Stimulated activated CD4-positive, alpha-beta T cell treated with anti-CD3 and anti-CD28 coated beads, TNF-alpha, amount 100 ng/mL, for 4 hours (primary cell): ENCODE data around the gene HPCAL1.

Experiments
- DNase-seq, 3 experiments: peaks; one replicate each; pipeline ENCODE4 v3.0.0-alpha.2; 2020; ENCODE audit warnings: low read depth in 3 of 3

Gene HPCAL1

DNA sequence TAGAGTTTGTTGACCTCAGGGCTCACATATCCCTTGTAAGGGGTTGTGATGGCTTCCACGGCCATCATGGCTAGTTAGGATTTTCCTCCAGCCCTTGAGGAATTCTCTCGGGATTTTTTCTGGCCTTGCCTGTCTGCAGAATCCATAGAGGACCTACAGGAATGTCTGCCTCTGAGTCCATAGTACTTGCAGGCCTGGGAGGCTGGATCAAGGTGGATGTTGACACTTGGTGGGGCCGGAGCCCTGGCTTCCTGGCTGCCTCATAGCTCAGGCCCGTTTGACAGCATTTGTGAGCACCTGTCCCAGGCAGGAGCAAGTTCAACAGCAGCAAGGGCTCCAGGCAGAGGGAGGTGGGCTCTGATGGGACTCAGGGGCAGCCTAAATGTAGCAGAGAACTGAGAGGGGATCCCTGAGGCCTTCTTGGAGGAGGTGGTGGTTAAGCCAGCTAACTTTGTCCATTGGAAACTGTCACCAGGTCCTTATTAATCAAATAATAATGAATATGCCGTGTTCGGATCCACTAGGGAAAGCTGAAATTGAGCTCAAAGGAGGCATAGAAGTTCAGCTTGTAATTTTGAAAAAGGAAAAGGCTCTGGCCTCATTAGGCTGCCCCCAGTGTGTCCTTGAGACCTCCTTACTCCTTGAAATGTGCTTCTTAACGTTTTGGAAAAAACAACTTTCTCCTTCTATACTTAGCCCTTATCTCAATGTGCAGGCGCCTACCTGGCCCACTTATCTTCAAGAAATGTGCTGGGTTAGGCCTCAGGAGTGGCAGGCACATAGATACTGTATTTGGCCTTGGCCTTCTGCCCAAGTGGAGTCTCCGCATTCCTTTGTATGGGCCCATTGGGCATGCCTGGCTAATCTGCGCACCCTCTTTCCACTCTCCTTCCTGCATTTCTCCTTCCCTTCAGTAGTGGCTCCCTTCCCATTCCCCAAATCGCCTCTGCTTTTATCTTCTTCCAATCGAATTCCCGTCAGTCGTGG, 66.9 kb downstream of the HPCAL1 start:
- DNase-seq = no peak

DNA sequence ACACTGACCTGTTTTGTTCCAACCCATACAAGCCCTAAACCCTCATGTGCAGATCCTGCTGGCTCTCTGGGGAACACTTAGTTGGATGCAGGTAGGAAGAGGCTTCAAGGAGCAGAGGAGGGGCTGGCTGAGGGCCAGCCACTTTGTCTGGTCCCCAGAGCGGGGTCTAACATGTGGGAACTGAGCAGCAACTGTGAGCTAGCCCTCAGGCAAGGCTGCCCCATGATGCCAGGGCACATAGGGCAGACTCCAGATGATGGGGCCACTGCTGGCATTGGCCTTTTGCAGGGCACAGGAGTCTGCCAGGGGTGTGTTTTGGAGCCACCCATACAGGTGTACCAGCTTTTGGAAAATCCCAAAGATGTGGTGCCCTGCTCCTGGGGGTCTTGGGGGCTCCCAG, 67.7 kb downstream of the HPCAL1 start:
- no peak for DNase-seq

DNA sequence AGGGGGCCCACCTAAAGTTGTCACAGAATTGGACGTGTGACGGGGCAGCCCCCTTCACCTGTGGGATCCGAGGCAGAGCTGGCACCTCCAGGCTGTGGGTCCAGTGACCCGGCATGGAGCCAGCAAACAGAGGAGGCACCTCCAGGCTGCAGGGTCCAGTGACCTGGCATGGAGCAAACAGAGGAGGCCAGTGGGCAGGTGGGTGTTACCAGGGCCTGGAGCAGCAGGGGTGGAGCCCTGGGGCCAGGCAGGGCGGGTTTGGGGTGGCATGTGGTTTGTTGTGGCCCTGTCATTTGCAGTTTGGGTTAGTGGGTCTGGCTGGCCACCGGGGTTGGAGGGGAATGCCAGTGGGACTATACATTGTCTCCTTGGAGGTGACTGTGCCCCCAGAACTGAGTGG, 68.2 kb downstream of the HPCAL1 start:
- DNase-seq = no peak

DNA sequence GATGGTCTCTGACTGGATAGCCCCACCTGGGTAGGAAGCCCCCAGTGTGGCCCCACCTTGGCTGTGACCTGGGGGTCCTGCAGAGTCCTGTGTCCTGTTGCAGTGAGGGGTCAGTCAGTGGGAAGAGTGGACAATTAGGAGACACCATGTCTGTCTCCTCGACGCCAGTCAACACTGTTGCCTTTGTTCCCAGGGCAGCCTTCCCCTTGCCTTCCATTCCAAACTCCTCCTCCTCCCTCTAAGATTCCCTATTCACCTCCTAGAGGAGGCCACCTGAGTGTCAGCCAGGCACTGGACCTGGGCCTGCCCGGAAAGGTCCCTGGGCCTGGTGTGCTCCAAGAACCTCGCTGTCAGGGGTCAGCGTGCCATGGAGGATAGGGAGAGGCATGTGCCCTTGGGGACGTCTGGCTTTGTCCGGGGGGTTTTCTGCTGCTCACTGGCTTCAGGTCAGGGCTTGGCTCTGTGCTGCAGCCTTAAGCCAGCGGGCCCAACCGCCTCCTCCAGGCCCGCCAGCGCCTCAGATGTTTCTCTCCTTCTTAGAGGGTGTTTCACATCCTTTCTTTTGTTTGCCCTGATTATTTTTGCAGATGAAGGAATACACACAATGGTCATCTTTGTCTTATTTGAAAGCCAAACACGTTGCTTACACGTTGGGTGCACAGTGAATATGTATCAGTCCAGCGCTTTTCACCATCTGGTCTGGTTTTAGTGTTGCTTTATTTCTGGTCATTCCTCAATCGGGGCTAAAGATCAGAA, 68.9 kb downstream of the HPCAL1 start:
- DNase-seq = no peak

DNA sequence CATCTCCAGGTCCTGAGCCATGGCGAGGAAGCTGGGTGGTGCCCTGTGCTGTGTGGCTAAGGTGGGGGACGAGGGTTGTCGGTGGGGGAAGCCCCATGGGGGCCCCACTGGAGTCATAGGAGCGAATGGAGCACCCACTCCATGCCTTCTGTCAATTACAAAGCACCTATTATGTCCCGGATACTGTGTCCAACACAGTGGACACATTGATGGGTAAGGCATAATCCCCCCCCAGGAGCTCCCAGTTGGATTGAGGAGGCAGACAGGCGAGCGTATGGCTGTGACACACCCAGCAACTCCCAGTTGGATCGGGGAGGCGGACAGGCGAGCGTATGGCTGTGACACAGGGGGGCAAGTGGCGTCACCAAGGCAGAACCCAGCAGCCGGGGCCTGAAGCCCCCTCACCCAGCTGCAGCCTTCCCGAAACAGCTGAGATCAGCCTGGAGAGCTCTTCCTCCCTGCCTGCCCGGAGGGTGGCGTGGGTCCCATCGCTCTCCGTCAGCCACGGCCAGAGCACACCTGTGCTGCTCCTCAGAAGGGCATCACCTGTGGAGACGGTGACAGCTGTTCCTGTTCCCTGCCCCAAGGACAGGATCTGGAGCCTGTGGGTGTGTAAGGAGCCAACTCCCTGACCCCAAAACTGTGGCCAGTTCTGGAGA, 69.6 kb downstream of the HPCAL1 start:
- no peak for DNase-seq

DNA sequence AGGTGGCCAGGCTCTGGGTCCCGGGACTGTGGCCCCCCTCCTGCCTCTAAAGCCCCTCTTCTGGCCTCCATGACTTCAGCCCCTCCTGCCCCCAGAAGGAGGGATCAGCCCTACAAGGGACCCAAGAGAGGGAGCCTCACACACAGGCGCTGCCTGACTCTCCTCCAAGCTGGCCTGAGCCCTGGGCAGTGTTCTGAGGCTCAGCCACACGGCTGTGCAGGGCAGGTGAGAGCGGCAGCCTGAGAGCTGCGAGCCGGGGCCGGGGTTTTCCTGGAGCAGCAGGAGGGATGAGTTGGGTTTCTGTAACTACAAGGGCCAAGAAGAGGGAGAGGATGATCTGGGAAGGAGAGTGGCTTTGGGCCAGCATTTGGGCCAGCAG, 70.1 kb downstream of the HPCAL1 start:
- no peak for DNase-seq

DNA sequence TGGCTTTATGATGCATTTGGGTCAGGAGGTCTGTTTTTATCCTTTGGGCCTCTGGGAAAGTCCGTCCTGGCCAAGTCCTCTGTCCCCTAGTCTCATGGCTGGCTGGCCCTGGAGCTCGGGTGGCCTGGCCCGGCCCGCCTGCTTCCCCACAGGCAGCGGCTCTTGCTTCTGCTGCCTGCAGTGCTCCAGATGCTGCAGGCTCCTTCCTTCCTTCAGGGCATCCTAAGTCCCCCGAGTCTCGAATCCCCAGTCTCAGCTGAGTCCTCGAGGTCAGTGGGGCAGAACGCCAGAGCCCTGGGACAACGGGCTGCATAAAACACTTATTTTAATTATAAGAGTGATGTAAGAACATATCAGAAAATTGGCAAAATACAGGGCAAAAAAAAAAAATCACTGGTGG, 71.2 kb downstream of the HPCAL1 start:
- DNase-seq = no peak

DNA sequence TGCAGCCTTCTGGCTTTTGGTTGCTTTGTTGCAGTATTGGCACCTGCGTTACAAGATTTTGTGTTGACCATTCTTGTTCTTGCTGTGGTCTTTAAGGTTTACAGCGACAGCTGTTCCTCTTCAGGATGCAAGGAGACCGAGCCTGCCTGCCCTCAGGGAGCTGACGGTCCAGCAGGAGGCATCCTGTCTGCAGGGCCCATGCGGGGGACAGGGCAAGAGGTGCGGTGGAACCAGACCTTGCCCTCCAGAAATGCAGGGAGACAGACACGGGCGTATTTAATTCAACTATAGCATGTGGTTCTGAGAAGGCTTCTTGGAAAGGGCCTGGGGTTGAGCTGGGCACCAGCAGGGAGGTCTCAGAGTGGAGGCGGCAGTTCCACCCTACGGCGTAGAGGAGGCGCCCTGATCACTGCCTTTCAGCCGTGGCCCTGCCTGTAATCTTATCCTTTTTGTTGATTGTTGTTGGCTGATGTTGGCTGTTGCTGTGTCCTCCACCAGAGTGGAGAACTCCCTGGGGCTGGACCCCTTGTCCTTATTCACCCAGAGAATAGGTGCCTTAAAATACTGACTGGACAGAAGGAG, 71.7 kb downstream of the HPCAL1 start:
- DNase-seq = no peak

DNA sequence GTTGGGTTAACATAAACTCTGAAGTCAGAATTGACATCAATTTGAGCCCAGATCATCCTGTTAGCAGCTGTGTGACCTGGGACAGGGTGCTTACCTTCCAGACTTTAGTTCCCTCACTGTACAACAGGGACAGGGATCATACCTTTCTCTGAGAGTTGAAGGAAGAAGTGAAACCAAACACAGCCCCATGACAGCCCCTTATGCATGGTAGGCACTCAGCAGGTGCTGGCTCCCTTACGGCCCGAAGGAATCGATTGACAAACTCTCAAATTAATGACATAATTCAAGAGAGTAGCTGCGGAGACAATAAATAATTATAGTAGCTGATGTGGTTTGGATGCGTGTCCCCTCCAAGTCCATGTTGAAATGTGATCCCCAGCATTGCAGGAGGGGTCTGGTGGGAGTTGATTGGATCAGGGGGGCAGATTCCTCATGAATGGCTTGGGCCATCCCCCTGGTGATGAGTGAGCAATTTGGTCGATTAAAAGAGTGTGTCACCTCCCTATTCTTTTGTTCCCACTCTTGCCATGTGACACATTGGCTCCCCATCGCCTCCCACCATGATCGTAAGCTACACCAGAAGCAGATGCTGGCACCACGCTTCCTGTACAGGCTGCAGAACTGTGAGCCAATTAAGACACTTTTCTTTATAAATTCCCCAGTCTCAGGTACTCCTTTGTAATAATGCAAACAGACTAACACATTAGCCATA, 73.0 kb downstream of the HPCAL1 start:
- peak in 1 of 3 experiments; percentile 14 for DNase-seq

DNA sequence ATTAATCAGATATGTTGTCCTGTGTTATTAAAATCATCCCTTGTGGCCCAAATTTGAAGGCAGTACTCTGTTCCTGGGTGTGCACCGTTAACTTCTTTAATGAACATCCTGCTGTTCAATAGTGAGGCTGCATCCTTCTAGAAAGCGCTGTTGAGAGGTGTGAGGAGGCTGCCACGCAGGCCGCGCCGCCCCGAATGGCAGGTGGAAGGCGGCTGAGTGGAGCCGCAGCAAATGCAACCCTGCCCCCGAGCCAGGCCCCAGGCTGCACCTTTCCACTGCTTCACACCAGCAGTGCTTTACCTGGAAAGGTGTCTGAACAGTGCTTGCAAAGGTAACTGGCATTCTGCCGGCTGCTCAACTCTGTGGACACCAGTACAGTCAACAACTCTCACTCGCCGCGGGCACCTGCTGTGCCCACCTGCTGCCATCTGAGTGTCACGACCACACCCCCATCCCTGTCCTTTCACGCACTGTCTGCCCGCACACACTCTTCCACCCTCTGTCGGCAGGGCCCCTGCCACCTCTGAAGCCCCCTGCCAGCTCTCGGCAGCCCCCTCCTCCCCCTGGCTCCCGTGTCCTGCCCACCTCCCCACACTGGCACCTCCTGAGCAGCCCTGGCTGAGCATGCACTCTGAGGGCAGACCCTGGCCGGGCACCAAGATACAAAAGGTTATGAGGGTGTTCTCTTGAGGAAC, 74.5 kb downstream of the HPCAL1 start:
- DNase-seq = no peak

DNA sequence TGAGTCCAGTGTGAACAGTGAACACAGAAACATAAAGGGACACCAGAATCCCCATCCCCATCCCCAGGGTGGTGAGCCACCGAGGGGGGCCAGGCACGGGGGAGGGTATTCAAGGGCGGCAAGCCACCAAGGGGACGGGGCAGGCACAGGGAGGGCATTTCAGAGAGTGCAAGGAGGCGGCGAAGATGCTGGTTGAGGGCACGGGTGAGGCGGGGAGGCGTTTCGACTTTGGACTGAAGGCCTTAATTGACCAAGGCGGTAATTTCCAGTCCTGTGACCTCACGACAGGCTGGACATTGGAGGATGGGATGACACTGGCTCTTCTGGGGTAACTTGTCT, 75.0 kb downstream of the HPCAL1 start:
- DNase-seq = no peak

DNA sequence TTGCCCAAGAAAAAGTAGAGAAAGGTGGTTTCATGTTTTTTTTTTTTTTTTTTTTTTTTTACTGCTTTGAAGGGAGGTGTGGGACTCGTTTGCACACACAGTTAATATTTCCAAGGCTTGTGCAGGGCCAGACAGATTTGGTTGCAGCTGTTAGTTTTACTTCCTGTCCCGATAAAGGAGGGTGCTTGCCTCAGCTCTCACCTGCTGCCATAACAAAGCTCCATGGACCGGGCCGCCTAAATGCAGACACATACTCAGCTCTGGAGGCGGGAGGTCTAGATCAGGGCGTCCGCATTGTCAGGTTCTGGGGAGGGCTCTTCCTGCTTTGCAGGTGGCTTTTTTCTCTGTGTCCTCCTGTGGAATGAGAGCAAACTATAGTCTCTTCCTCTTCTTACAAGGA, 75.5 kb downstream of the HPCAL1 start:
- DNase-seq = no peak

DNA sequence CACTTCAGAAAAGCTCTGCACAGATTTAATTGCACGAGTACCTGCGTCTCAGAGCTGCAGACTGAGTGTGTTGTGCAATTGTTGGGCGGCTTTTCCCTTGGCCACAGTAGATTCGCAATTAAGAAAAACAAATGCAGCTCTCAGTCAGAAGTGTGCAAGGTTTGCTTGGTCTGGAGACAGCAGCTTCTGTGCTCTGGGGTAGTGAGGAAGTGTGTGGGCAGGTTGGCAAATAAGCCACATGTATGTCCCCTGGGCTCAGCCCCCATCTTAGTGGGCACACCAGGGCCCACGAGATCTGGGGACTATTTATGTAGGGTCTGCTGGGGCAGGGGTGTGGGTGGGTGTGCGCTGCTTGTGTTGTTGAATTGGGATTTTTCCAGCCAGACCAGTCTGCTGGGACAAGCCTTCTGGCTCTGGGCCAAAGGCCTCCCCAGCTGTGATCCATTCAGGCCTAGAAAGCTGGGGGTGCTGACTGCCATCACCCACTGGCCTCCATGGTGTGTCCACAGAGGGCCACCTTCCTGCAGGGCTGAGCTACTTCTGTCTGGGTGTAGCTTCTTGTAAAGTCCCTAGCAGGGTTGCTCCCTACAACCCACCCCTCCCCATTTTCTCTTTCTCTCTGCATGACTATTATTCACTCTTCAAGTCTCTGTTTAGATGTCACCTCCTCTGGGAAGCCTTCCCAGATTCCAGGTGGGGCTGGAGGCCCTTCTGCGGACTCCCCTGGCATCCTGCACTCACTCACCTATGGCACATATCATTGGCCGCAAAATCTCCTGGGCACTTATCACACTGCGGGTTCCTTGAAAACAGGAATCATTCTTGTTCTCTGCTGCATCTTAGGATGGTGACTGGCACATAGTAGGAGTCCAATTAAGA, 77.6 kb downstream of the HPCAL1 start:
- no peak for DNase-seq

DNA sequence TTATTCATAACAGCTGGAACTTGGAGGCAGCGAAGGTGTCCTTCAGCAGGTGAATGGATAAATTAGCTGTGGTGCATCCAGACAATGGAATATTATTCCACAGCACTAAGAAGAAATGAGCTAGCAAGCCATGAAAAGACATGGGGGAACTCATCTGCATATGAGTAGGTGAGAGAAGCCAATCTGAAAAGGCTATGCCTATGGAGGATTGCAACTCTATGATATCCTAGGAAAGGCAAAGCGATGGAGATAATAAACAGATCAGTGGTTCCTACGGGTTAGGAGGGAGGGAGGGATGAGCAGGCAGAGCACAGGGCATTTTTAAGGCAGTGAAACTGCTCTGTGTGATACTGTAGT, 79.3 kb downstream of the HPCAL1 start:
- no peak for DNase-seq

DNA sequence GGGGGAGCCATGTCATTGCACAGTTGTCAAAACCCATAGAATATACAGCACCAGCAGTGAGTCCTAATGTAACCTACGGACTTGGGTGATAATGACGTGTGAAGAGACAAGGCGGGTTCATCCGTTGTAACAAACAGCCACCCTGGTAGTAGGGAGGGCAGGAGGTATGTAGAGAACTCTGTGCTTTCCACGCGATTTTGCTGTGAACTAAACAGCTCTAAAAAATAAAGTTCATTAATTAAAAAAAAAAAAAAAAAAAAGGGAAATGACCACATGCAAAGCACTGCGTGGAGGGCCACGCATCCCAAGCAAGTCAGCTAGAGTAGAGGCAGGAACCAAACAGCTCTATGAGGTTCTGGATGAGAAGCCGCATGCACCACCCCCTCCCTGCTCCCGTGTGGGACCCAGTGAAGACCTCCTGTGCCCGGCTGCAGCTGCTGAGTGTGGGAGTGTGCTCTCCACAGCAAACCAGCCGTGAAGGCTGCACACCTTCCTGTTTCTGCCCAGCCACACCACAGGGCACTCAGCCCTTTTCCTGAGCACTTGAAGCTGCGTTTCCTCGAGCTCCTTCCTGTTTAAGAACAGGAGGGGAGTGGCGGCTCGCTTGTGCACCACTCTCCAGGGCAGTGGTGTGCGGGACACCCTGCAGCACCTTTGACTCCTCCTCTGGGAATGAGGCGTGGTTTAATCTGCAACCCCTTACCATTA, 79.8 kb downstream of the HPCAL1 start:
- no peak for DNase-seq

DNA sequence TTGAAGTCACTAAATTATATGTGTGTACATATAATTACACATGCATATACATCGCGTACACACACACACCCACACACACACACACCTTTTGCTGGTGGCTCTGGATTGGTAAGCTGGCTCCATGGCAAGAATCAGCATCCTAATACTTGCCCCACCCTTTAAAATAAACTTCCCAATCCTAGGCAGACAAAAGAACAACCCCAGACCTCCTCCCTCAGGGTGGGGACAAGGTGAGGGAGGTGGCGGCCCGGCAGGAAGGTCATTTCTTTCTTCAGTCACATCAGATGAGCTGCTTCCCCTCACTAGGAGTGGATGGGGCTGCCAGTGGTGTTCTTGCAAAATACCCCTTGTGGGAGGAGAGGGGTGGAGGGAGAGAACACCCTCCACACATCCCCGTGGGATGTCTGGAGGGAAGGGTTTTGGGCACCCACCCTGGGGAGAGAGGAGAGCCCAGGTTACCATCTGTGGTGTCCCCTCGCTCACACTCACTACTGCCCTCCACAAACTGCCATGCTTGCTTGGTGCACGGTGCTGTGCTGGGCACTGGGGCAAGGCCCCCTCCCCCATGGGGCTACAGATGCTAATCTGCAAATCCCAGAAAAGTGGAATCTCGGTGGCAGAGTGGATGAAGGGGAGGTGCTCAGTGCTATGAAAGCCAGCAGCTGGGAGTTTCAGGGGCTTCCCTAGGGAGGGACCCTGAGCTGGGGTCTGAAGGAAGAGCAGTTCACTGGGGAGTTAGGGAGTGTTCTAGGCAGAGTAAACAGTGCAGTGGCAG, 81.4 kb downstream of the HPCAL1 start:
- no peak for DNase-seq

DNA sequence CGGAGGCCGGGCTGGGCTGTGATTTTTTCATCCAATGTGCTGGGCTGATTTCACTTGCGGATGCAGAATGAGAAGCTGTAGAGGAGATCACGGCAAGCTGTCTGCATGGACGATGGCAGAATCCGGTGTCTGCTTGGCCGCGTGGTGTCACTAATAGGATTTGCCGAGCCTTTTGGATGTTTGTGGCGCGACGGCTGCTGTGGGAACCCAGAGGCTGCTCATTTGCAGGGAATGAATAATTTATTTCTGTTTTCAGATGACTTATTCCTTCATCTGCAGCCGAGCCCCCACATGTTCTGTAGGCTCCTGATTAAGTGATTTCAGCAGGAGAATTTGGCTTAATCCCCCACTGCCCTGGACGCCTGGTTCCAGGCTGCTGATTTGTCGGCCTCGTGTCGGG, 82.8 kb downstream of the HPCAL1 start:
- no peak for DNase-seq

DNA sequence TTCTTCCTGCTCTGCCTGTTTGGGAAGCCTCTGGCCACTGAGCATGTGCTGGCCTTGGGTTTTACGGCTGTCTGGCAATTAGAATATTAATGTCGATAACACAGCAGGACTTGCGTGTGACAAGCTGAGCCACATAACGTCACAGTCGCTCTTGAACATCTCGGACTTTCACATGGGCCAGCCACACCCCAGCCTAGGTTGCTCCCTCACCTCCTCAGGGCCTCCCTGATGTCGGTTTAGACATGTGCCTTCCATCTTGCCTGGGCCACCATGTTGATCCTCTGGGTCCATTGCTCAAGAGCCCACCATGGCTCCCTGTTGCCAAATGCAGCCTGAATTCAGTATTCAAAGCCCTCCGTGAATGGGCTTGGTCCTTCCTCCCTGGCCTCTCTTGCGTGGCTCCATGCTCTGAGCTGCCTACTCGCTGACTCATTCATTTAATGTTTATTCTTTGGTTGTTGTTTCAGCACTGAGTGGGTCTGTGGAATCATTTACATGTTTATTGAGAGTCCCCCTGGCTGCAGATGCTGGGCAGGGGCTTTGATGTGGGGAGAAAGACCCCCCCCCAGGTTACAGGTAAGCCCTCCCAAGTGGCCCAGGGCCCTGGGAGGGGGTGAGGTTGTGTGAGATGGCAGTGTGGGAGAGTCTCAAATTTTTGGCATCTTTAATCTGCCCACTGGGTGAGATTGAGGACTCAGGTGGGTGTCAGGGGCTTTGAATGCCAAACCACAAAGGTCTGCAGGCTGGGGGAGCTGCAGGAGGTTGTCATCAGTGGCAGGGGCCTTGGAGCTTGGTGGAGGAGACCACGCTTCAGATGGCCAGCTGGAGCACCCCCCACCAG, 83.4 kb downstream of the HPCAL1 start:
- DNase-seq = no peak
